Upper lobe of left lung (tissue), 6 donors: Measurements from ENCODE around the gene AGTRAP. TPM values are rescaled to one million over a fixed set of nuclear protein-coding genes. Genes with fewer than 3 reads are reported as not detected.

ENCODE experiments used
- ATAC-seq, 2 donors: fragments of 200-7000 bp; cut with Tn5 transposase; one replicate each; pipeline ENCODE4 v1.9.1; 2022; ENCODE audit warnings: mild to moderate bottlenecking in 2 of 2, moderate library complexity in 2 of 2; ENCODE audit not compliant: low FRiP score in 2 of 2
- DNase-seq, 2 donors: peaks; one replicate each; pipeline ENCODE4 v3.0.0-alpha.2; 2019 to 2020
- H3K27ac ChIP-seq, 4 donors: fragments of 200-600 bp; sonication (generic); one replicate each; pipeline ENCODE4 v1.5.1; 2016 to 2019
- H3K27me3 ChIP-seq, 4 donors: fragments of 200-600 bp; sonication (generic); one replicate each; pipeline ENCODE4 v1.5.1; 2017 to 2019
- H3K36me3 ChIP-seq, 4 donors: fragments of 200-600 bp; sonication (generic); one replicate each; pipeline ENCODE4 v1.5.1; 2016 to 2019
- H3K4me1 ChIP-seq, 4 donors: fragments of 200-600 bp; sonication (generic); one replicate each; pipeline ENCODE4 v1.5.1; 2018 to 2019
- H3K4me3 ChIP-seq, 4 donors: fragments of 200-600 bp; sonication (generic); one replicate each; pipeline ENCODE4 v1.5.1; 2017 to 2019; ENCODE audit warnings: mild to moderate bottlenecking in 2 of 4, moderate library complexity in 1 of 4
- H3K9me3 ChIP-seq, 4 donors: fragments of 200-600 bp; sonication (generic); one replicate each; pipeline ENCODE4 v1.5.1; 2018 to 2019
- EP300 ChIP-seq, 4 donors: sonication (generic); formaldehyde crosslinking; IDR thresholded peaks; one replicate each; pipeline ENCODE4 v1.5.1; 2017; ENCODE audit warnings: antibody characterized with exemption in 4 of 4, control low read depth in 2 of 4
- POLR2A ChIP-seq, 4 donors: fragments of 450-650 bp; IDR thresholded peaks; one replicate each; pipeline ENCODE4 v1.5.1; 2016 to 2017; ENCODE audit warnings: antibody characterized with exemption in 4 of 4, mild to moderate bottlenecking in 2 of 4
- POLR2AphosphoS5 ChIP-seq, 2 donors: sonication (generic); formaldehyde crosslinking; IDR thresholded peaks; one replicate each; pipeline ENCODE4 v1.5.1; 2017; ENCODE audit warnings: antibody characterized with exemption in 2 of 2
- WGBS, 2 donors: methylation state at CpG; one replicate each; pipeline ENCODE4 v1.1.5; 2017 to 2018; 5-methylcytosine and 5-hydroxymethylcytosine counted together
- total RNA-seq, 6 donors: library from RNA; depleted of rRNA in 4 of 6; stranded (reverse); fragments of >200 nt in 4 of 6; gene quantifications; one replicate each; pipeline versions ENCODE4 v1.1.0 to v1.2.1, GENCODE V29; 2016 to 2021
- TF ChIP-seq, protein P1 (sequence below), 6 experiments: fragments of 450-650 bp in 4 of 6; fragments of 200-600 bp in 2 of 6; sonication (generic) in 2 of 6; IDR thresholded peaks; one replicate each; pipeline ENCODE4 v1.5.1; 2016 to 2019; ENCODE audit warnings: antibody characterized with exemption in 6 of 6
- donor health status: DM: no; HTN: no; CAD: no; lungs with moderate emphysema.
- donor health status: DM: no; HTN: yes; CAD: no; lungs with severe emphysema.

AGTRAP gene
- total RNA-seq, 6 donors from 2014 or later: 52.2 to 80.1 (median 68.7) TPM

DNA sequence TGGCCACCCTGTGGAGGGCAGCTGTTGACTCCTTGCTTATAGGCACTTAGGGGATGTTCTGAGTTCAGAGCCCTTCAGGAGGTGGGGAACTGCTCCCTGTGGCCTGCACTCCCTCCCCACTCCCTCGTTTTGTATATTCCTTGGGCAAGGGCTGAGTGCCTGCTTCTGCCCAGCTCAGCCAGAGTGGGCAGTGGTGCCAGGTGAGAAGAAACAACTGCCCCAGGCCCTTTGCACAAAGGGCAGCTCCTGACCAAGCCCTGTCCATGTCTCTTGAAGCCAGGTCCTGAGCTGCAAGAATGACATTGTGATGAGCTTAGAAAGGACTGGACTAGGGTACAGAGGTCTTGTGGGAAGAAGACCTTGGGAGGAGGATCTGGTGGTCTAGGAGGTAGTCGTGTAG, 2.2 kb downstream of the AGTRAP start:
- 54 to 60% methylated on average over 2 of the region's 2 CpGs for WGBS, 2 donors
- H3K27ac ChIP-seq: peak overlapping the region; percentile 20 to 99 (median 97)
- peaks cover 0 to 5% (median 0%) of the 10 kb centered on the region in 4 donors for H3K36me3 ChIP-seq
- no peak for DNase-seq
- no peak overlapping the region for H3K4me3 ChIP-seq
- H3K9me3 ChIP-seq: no peaks in the 10 kb centered on the region
- ATAC-seq: no peak
- H3K27me3 ChIP-seq: no peaks in the 10 kb centered on the region
- TF ChIP-seq POLR2A (IDR thresholded peaks at IDR 0.05) (no peak), EP300 (IDR thresholded peaks at IDR 0.05) (no peak), POLR2AphosphoS5 (IDR thresholded peaks at IDR 0.05) (no peak)
- TF ChIP-seq, protein P1, sequence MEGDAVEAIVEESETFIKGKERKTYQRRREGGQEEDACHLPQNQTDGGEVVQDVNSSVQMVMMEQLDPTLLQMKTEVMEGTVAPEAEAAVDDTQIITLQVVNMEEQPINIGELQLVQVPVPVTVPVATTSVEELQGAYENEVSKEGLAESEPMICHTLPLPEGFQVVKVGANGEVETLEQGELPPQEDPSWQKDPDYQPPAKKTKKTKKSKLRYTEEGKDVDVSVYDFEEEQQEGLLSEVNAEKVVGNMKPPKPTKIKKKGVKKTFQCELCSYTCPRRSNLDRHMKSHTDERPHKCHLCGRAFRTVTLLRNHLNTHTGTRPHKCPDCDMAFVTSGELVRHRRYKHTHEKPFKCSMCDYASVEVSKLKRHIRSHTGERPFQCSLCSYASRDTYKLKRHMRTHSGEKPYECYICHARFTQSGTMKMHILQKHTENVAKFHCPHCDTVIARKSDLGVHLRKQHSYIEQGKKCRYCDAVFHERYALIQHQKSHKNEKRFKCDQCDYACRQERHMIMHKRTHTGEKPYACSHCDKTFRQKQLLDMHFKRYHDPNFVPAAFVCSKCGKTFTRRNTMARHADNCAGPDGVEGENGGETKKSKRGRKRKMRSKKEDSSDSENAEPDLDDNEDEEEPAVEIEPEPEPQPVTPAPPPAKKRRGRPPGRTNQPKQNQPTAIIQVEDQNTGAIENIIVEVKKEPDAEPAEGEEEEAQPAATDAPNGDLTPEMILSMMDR (IDR thresholded peaks at IDR 0.05): no peak
- H3K4me1 ChIP-seq: peaks cover 55 to 78% (median 61%) of the 10 kb centered on the region in 4 donors

DNA sequence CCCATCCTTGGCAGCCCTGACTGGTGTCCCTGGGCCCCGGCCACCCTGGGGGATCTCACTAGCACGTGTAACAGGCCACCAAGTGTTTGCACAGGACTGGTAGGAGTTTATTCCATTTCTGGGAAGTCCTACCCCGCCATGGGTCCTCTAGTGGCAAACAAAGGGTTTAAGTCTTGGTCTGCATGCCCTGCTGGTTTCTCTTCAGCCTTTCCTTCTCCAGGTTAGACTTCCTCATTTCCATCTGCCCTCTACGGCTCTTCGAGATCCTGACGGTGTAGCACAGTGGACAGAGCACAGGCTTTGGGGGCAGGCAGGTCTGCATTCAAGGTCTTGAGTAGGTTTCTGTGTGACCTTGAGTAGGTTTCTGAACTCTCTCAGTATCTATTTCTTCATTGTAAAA, 2.8 kb downstream of the AGTRAP start:
- no peak for ATAC-seq
- H3K36me3 ChIP-seq: peaks cover 0 to 6% (median 0%) of the 10 kb centered on the region in 4 donors
- H3K27me3 ChIP-seq: no peaks in the 10 kb centered on the region
- no peak overlapping the region for H3K4me3 ChIP-seq
- H3K27ac ChIP-seq: peak overlapping the region; percentile 20 to 99 (median 97)
- WGBS, 2 donors: 61 to 79% methylated on average over 6 of the region's 6 CpGs
- DNase-seq: no peak
- peaks cover 54 to 76% (median 60%) of the 10 kb centered on the region in 4 donors for H3K4me1 ChIP-seq
- no peak for TF ChIP-seq POLR2AphosphoS5 (IDR thresholded peaks at IDR 0.05)
- TF ChIP-seq POLR2A (IDR thresholded peaks at IDR 0.05): no peak
- TF ChIP-seq, protein P1 (IDR thresholded peaks at IDR 0.05): no peak
- TF ChIP-seq EP300 (IDR thresholded peaks at IDR 0.05): no peak
- no peaks in the 10 kb centered on the region for H3K9me3 ChIP-seq

DNA sequence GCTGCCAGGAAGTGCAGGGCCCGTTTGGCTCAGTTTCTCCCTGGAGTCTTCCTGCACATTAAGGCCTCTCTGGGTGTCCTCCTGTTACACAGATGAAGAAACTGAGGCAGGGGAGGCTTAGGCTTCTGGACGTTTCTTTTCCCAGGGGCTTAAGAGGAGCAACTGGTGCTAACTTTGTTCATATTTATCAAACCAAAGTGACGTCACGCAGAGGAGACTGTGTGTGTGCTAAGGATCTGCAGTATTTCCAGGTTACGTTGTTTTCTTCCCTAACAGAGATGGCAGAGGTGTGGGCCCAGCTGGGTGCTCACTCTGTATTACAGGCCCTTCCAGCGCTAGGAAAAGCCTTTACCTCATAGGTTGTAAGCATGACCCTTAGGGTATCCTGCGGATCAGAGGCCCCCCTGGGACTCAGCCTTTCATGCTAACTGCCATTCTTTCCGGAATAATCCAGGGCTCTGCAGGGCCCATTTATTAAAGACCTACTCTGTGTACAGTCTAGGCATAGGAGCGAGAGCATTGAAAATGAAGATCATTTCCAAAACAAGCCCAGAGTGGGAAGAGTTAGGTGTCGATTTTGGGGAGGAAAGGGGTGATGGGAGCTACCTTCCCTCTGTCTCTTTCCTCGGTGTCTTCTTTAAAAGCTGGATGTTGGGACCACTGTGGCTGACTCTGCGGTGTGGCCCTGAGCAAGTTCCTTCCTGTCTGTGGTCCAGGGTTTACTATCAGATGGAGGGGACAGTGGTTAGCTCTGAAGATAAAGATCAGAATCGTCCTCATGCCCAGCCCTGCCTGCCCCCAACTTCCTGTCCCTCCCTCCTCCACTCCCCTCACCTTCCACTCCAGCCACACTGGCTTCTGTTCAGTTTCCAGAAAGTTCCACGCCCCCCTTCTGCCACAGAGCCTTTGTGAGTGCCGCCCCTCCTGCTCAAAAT, 4.6 kb downstream of the AGTRAP start:
- H3K4me3 ChIP-seq: no peak overlapping the region
- peaks cover 0 to 21% (median 2%) of the 10 kb centered on the region in 4 donors for H3K36me3 ChIP-seq
- H3K9me3 ChIP-seq: no peaks in the 10 kb centered on the region
- WGBS, 2 donors: 44 to 47% methylated on average over 14 to 15 of the region's 15 CpGs
- H3K27ac ChIP-seq: peak overlapping the region in 3 of 4 donors; percentile 68 to 98 (median 96)
- no peaks in the 10 kb centered on the region for H3K27me3 ChIP-seq
- DNase-seq (no peak), ATAC-seq (no peak)
- H3K4me1 ChIP-seq: peaks cover 47 to 66% (median 54%) of the 10 kb centered on the region in 4 donors
- TF ChIP-seq, protein P1 (IDR thresholded peaks at IDR 0.05): no peak
- TF ChIP-seq POLR2A (IDR thresholded peaks at IDR 0.05) (no peak), POLR2AphosphoS5 (IDR thresholded peaks at IDR 0.05) (no peak)

DNA sequence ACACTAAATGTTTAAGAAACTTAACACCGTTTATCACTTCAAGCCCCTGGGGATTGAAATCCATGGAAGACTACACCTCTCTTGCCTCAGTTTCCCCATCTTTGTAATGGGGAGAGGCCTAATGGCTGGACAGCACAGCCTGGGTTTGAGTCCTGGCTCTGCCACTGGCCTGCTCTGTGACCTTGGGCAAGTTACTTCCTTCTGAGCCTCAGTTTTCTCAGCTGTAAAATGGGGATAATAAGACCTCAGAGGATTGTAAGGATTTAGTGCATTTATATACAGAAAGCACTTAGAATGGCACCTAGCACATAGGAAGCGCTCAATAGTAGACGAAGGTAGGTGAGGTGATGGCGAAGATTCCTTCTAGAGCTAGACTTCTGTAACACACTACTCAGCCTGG, 5.5 kb downstream of the AGTRAP start:
- DNase-seq (no peak), ATAC-seq (no peak)
- H3K27me3 ChIP-seq: no peaks in the 10 kb centered on the region
- H3K4me1 ChIP-seq: peaks cover 44 to 63% (median 51%) of the 10 kb centered on the region in 4 donors
- WGBS, 2 donors: 90 to 95% methylated on average over 4 of the region's 4 CpGs
- TF ChIP-seq EP300 (IDR thresholded peaks at IDR 0.05) (no peak), POLR2AphosphoS5 (IDR thresholded peaks at IDR 0.05) (no peak), POLR2A (IDR thresholded peaks at IDR 0.05) (no peak)
- TF ChIP-seq, protein P1 (IDR thresholded peaks at IDR 0.05): no peak
- H3K9me3 ChIP-seq: no peaks in the 10 kb centered on the region
- H3K36me3 ChIP-seq: peaks cover 6 to 31% (median 7%) of the 10 kb centered on the region in 4 donors
- H3K27ac ChIP-seq: peak overlapping the region in 2 of 4 donors; percentile 96 to 98
- no peak overlapping the region for H3K4me3 ChIP-seq
